Measurements from ENCODE around the gene EHD4.

DNA sequence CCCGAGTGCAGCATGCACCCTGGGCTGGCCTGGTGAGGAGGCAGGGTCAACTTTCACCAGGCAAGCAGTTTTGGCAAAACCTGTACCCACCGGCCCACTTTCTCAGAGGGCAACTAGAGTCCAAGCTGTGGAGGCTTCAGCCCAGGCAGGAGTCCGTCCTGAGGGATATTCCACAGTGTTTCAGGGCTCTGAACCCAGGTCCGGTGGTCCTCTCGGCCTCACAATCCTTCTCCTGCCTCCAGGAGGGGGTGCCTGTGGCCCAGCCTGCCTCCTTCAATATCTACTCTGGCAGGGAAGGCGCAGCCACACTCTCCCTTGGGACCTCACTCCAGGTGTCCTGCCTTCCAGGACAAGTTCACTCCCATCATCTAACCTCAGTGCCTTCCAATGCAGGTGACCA lies 44.6 kb upstream of the EHD4 start:
- TF ChIP-seq, protein P1, sequence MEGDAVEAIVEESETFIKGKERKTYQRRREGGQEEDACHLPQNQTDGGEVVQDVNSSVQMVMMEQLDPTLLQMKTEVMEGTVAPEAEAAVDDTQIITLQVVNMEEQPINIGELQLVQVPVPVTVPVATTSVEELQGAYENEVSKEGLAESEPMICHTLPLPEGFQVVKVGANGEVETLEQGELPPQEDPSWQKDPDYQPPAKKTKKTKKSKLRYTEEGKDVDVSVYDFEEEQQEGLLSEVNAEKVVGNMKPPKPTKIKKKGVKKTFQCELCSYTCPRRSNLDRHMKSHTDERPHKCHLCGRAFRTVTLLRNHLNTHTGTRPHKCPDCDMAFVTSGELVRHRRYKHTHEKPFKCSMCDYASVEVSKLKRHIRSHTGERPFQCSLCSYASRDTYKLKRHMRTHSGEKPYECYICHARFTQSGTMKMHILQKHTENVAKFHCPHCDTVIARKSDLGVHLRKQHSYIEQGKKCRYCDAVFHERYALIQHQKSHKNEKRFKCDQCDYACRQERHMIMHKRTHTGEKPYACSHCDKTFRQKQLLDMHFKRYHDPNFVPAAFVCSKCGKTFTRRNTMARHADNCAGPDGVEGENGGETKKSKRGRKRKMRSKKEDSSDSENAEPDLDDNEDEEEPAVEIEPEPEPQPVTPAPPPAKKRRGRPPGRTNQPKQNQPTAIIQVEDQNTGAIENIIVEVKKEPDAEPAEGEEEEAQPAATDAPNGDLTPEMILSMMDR (IDR thresholded peaks at IDR 0.05; ENCODE audit: low read depth, low read length): no peak
- TF ChIP-seq POLR2A (IDR thresholded peaks at IDR 0.05; ENCODE audit: extremely low read depth, insufficient read length) (no peak), MYC (IDR thresholded peaks at IDR 0.05; ENCODE audit: low read depth, low read length) (no peak)
